GM23248 (cell line): ENCODE results near the gene ABL2. TPM values are rescaled to one million over a fixed set of nuclear protein-coding genes. Genes with fewer than 3 reads are reported as not detected.

Experiments used
- DNase-seq: peaks from one replicate; pipeline ENCODE4 v3.0.0-alpha.2; 2015
- H2AFZ ChIP-seq: fragments of 200-600 bp; sonication (generic); 2 replicates; pipeline ENCODE4 v1.6.1; 2016; ENCODE audit warnings: antibody characterized with exemption
- H3F3A ChIP-seq: fragments of 200-600 bp; sonication (generic); 2 replicates; pipeline ENCODE4 v1.6.1; 2016; ENCODE audit warnings: mild to moderate bottlenecking, antibody characterized with exemption, mixed run types; ENCODE audit not compliant: insufficient read depth
- H3K27ac ChIP-seq: fragments of 200-600 bp; sonication (generic); 2 replicates; pipeline ENCODE4 v1.5.1; 2016; ENCODE audit warnings: mild to moderate bottlenecking
- H3K27me3 ChIP-seq: fragments of 200-600 bp; sonication (generic); replicated peaks from 2 replicates; pipeline ENCODE4 v1.6.1; 2016; ENCODE audit warnings: mild to moderate bottlenecking; ENCODE audit not compliant: insufficient read depth
- H3K36me3 ChIP-seq: fragments of 200-600 bp; sonication (generic); 2 replicates; pipeline ENCODE4 v1.6.1; 2016; ENCODE audit warnings: low read depth, mild to moderate bottlenecking
- H3K4me1 ChIP-seq: fragments of 200-600 bp; sonication (generic); 2 replicates; pipeline ENCODE4 v1.6.1; 2016; ENCODE audit warnings: mild to moderate bottlenecking; ENCODE audit not compliant: insufficient read depth
- H3K4me2 ChIP-seq: fragments of 200-600 bp; sonication (generic); one replicate; pipeline ENCODE4 v1.6.1; 2016; ENCODE audit warnings: mild to moderate bottlenecking; ENCODE audit not compliant: unreplicated experiment
- H3K4me3 ChIP-seq: fragments of 200-600 bp; sonication (generic); 2 replicates; pipeline ENCODE4 v1.5.1; 2016; ENCODE audit warnings: mild to moderate bottlenecking
- H3K79me2 ChIP-seq: fragments of 200-600 bp; sonication (generic); 2 replicates; pipeline ENCODE4 v1.6.1; 2016; ENCODE audit warnings: mild to moderate bottlenecking; ENCODE audit not compliant: insufficient read depth
- H3K9ac ChIP-seq: fragments of 200-600 bp; sonication (generic); 2 replicates; pipeline ENCODE4 v1.6.1; 2016; ENCODE audit warnings: mild to moderate bottlenecking
- H3K9me2 ChIP-seq: fragments of 200-600 bp; sonication (generic); 2 replicates; pipeline ENCODE4 v1.6.1; 2016; ENCODE audit warnings: mixed run types, mild to moderate bottlenecking, moderate library complexity; ENCODE audit not compliant: insufficient read depth
- H3K9me3 ChIP-seq: fragments of 200-600 bp; sonication (generic); one replicate; pipeline ENCODE4 v1.6.1; 2017; ENCODE audit warnings: low read depth
- H4K20me1 ChIP-seq: fragments of 200-600 bp; sonication (generic); 2 replicates; pipeline ENCODE4 v1.6.0; 2016; ENCODE audit not compliant: insufficient read depth
- EZH2 ChIP-seq: fragments of 200-600 bp; sonication (generic); IDR thresholded peaks from 2 replicates; pipeline ENCODE4 v1.6.1; 2018; ENCODE audit warnings: antibody characterized with exemption, mild to moderate bottlenecking; ENCODE audit not compliant: insufficient read depth, poor library complexity, severe bottlenecking
- EZH2phosphoT487 ChIP-seq: fragments of 200-600 bp; sonication (generic); IDR thresholded peaks from 2 replicates; pipeline ENCODE4 v1.6.1; 2018; ENCODE audit warnings: antibody characterized with exemption, moderate library complexity, mild to moderate bottlenecking, low read depth; ENCODE audit not compliant: insufficient read depth
- WGBS, 2 experiments: methylation state at CpG; one replicate each; pipeline ENCODE4 v1.1.6; 2015 to 2017; ENCODE audit warnings: low lambda C conversion rate in 2 of 2, low coverage in 1 of 2; ENCODE audit errors: missing lambda C conversion rate in 2 of 2; 5-methylcytosine and 5-hydroxymethylcytosine counted together
- in situ Hi-C: fragments of 300-500 bp; cut with MboI; formaldehyde crosslinking; loops from 2 replicates; pipeline ENCODE4 v1.15.0; 2020
- polyA plus RNA-seq: library from polyadenylated mRNA; unstranded; fragments of >200 nt; fragmentation: Nextera tagmentation; extraction: Ambion mirVana; gene quantifications from 2 replicates; pipeline ENCODE4 v1.2.1, GENCODE V29; 2016
- total RNA-seq: library from RNA; depleted of rRNA; stranded (reverse); fragments of >200 nt; shearing (Covaris generic); gene quantifications from 2 replicates; pipeline ENCODE4 v1.2.3, GENCODE V29; 2014

The ABL2 gene
- total and polyA plus RNA-seq, 2 experiments from 2014 or later, result 13.2 to 38.6 TPM

- no peak overlapping the region for H3K4me3 ChIP-seq
- H4K20me1 ChIP-seq, result no peaks in the 10 kb centered on the region
- H3K4me1 ChIP-seq, result peaks cover 47% of the 10 kb centered on the region
Measured at GRCh38 chr1:179167955-179168354, 61.5 kb downstream of the ABL2 start.

GRCh38 chr1:179167418-179167777 lies 62.1 kb downstream of the ABL2 start:
- Histone ChIP-seq H3K36me3 (no peaks in the 10 kb centered on the region), H3K79me2 (peaks cover 79% of the 10 kb centered on the region), H3K27ac (no peak overlapping the region), H2AFZ (no peak overlapping the region), H3F3A (peaks cover 30% of the 10 kb centered on the region), H3K9me3 (no peaks in the 10 kb centered on the region), H3K4me3 (no peak overlapping the region), H4K20me1 (no peaks in the 10 kb centered on the region), H3K9me2 (no peaks in the 10 kb centered on the region), H3K9ac (no peak overlapping the region), H3K27me3 (no peaks in the 10 kb centered on the region), H3K4me2 (no peak overlapping the region), H3K4me1 (peaks cover 47% of the 10 kb centered on the region)
- no peak for DNase-seq
- TF ChIP-seq EZH2 (no peak), EZH2phosphoT487 (no peak)
- in situ Hi-C loops, result no loop called here
- 97 to 100% methylated on average over 1 of the region's 1 CpG for WGBS, 2 experiments

More at GRCh38 chr1:179167955-179168354, 61.5 kb downstream of the ABL2 start:
- WGBS, 2 experiments, result 48 to 75% methylated on average over 1 of the region's 1 CpG
- DNase-seq, result no peak
- no peak for TF ChIP-seq EZH2
- no peak for TF ChIP-seq EZH2phosphoT487
- no peaks in the 10 kb centered on the region for H3K36me3 ChIP-seq
- H3K9me3 ChIP-seq, result no peaks in the 10 kb centered on the region
- peaks cover 79% of the 10 kb centered on the region for H3K79me2 ChIP-seq
- in situ Hi-C loops, result no loop called here
- H3K4me2 ChIP-seq, result no peak overlapping the region
- no peaks in the 10 kb centered on the region for H3K27me3 ChIP-seq
- H3F3A ChIP-seq, result peaks cover 30% of the 10 kb centered on the region
- no peak overlapping the region for H2AFZ ChIP-seq
- H3K9me2 ChIP-seq, result no peaks in the 10 kb centered on the region
- no peak overlapping the region for H3K9ac ChIP-seq
- no peak overlapping the region for H3K27ac ChIP-seq

DNA sequence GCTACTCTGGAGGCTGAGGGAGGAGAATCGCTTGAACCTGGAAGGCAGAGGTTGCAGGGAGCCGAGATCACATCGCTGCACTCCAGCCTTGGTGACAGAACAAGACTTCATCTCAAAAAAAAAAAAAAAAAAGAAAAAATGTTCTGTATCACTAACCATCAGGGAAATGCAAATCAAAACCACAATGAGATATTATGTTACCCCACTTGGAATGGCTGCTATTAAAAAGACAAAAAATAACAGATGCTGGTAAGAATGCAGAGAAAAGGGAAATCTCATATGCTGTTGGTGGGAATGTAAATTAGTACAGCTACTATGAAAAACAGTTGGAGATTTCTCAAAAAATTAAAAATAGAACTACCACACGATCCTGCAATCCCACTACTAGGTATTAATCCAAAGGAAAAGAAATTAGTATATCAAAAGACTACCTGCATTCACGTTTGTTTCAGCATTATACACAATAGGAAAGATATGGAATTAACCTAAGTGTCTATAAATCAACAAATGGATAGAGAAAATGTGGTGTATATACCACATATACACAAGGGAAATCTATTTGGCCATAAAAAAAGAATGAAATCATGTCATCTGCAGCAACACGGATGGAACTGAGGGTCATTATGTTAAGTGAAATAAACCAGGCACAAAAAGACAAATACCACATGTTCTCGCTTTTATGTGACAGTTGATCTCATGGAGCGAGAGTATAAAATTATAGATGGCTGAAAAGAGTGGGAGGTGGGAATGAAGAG lies 62.6 kb downstream of the ABL2 start:
- Histone ChIP-seq H3F3A (peaks cover 30% of the 10 kb centered on the region), H4K20me1 (no peaks in the 10 kb centered on the region), H3K4me3 (no peak overlapping the region), H3K9ac (no peak overlapping the region), H3K79me2 (peaks cover 79% of the 10 kb centered on the region), H3K27me3 (no peaks in the 10 kb centered on the region), H3K4me1 (peaks cover 47% of the 10 kb centered on the region), H3K36me3 (no peaks in the 10 kb centered on the region), H2AFZ (no peak overlapping the region), H3K9me2 (no peaks in the 10 kb centered on the region), H3K9me3 (no peaks in the 10 kb centered on the region), H3K27ac (no peak overlapping the region), H3K4me2 (peak overlapping the region; percentile 22)
- DNase-seq, result peak; percentile 26
- no peak for TF ChIP-seq EZH2
- no peak for TF ChIP-seq EZH2phosphoT487
- in situ Hi-C loops, result no loop called here
- WGBS, 2 experiments, result 27 to 29% methylated on average over 8 of the region's 8 CpGs

- WGBS, 2 experiments, result 94 to 97% methylated on average over 1 of the region's 1 CpG
- H3K9me2 ChIP-seq, result no peaks in the 10 kb centered on the region
- H3F3A ChIP-seq, result peaks cover 13% of the 10 kb centered on the region
- H3K4me1 ChIP-seq, result peaks cover 36% of the 10 kb centered on the region
- no peak overlapping the region for H2AFZ ChIP-seq
- H3K4me3 ChIP-seq, result no peak overlapping the region
- no peaks in the 10 kb centered on the region for H3K36me3 ChIP-seq
- no peak overlapping the region for H3K9ac ChIP-seq
- H3K9me3 ChIP-seq, result no peaks in the 10 kb centered on the region
- TF ChIP-seq EZH2phosphoT487 (no peak), EZH2 (no peak)
- no peaks in the 10 kb centered on the region for H3K27me3 ChIP-seq
- in situ Hi-C loops, result no loop called here
- DNase-seq, result peak; percentile 58
- no peaks in the 10 kb centered on the region for H4K20me1 ChIP-seq
- peaks cover 76% of the 10 kb centered on the region for H3K79me2 ChIP-seq
- H3K4me2 ChIP-seq, result peak overlapping the region; percentile 18
- peak overlapping the region; percentile 11; the same call in 1 of the 2 replicates for H3K27ac ChIP-seq
Measured at GRCh38 chr1:179164494-179164893, 65.0 kb downstream of the ABL2 start.
